HepG2 (cell line): Measurements from ENCODE around the gene CAMKMT.

Source experiments
- AHR ChIP-seq: IDR thresholded peaks from 2 replicates; pipeline ENCODE4 v1.6.1; 2018; ENCODE audit warnings: missing genetic modification reagents, missing compliant biosample characterization
- CTCF ChIP-seq: sonication (generic); formaldehyde crosslinking; IDR thresholded peaks from 2 replicates; pipeline ENCODE4 v1.5.0; 2020; ENCODE audit warnings: mild to moderate bottlenecking, missing genetic modification reagents, moderate library complexity
- DPF2 ChIP-seq: sonication (generic); formaldehyde crosslinking; IDR thresholded peaks from 2 replicates; pipeline ENCODE4 v1.4.0; 2020; ENCODE audit warnings: mild to moderate bottlenecking, low read depth, missing genetic modification reagents, borderline replicate concordance
- NBN ChIP-seq: fragments of 450-650 bp; conservative IDR thresholded peaks from 2 replicates; pipeline ENCODE4 v1.6.1; 2017
- NR2F1 ChIP-seq, 2 experiments: fragments of 450-650 bp in 1 of 2; formaldehyde crosslinking in 1 of 2; IDR thresholded peaks; 2 replicates each; pipeline versions ENCODE4 v1.5.0 to v1.6.1; 2016 to 2020; ENCODE audit warnings: mild to moderate bottlenecking in 1 of 2, missing compliant biosample characterization in 1 of 2, missing genetic modification reagents in 1 of 2, moderate library complexity in 1 of 2
- PLSCR1 ChIP-seq: sonication (generic); formaldehyde crosslinking; IDR thresholded peaks from 2 replicates; pipeline ENCODE4 v1.5.0; 2020; ENCODE audit warnings: missing genetic modification reagents, mild to moderate bottlenecking, borderline replicate concordance
- PRDM4 ChIP-seq: sonication (generic); formaldehyde crosslinking; IDR thresholded peaks from 2 replicates; pipeline ENCODE4 v1.9.0; 2021; ENCODE audit warnings: missing genetic modification reagents, borderline replicate concordance
- TAF1 ChIP-seq: sonication (generic); formaldehyde crosslinking; IDR thresholded peaks from 2 replicates; pipeline ENCODE4 v1.4.0; 2020; ENCODE audit warnings: missing genetic modification reagents
- ZNF101 ChIP-seq: sonication (generic); formaldehyde crosslinking; IDR thresholded peaks from 2 replicates; pipeline ENCODE4 v1.4.0; 2020; ENCODE audit warnings: mild to moderate bottlenecking, low read depth, missing genetic modification reagents, borderline replicate concordance
- ZNF121 ChIP-seq: sonication (generic); formaldehyde crosslinking; IDR thresholded peaks from 2 replicates; pipeline ENCODE4 v1.5.0; 2020; ENCODE audit warnings: mild to moderate bottlenecking, missing genetic modification reagents
- ZNF317 ChIP-seq: sonication (generic); formaldehyde crosslinking; IDR thresholded peaks from 2 replicates; pipeline ENCODE4 v1.5.0; 2020; ENCODE audit warnings: mild to moderate bottlenecking, missing genetic modification reagents
- ZSCAN25 ChIP-seq: sonication (generic); formaldehyde crosslinking; IDR thresholded peaks from 2 replicates; pipeline ENCODE4 v1.8.0; 2022; ENCODE audit warnings: mild to moderate bottlenecking, missing genetic modification reagents
- TF ChIP-seq, protein P1 (sequence below): sonication (generic); formaldehyde crosslinking; IDR thresholded peaks from 2 replicates; pipeline ENCODE4 v1.4.0; 2020; ENCODE audit warnings: missing genetic modification reagents

DNA sequence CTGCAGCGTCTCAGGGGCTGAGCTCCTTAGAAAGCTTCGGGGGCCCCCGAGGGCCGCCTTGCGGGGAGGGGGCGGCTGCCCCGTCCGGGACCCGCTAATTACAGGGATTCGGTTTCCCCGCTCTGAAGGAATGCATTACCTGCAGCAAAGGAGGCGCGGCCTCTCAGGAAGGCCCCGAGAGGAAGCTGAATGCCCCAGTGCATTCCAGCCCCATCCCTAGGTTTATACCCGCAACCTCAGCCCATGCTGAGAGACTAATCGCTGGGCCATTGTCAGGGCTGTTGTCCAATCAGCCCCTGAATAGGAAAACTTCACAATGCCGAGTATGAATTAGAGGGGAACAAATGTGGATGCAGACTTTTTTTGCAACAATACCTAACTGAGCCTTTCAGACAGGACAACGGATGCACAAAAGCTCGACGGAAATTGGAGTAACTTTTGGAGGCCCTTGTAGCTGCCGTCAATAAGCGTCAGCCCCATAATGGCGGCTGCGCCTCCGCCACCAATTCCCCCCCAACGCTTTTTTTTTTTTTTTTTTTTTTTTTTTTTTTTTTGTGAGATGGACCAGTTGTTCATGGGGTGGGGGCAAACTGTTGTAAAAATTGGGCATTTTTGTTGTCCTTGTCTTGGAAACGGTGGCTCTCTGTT lies 441.2 kb downstream of the CAMKMT start:
- TF ChIP-seq CTCF: no peak
- TF ChIP-seq AHR (CRISPR knock-in tag): no peak
- no peak for TF ChIP-seq TAF1 (CRISPR knock-in tag)
- no peak for TF ChIP-seq ZNF101 (CRISPR knock-in tag)
- no peak for TF ChIP-seq PLSCR1 (CRISPR knock-in tag)
- no peak for TF ChIP-seq PRDM4
- TF ChIP-seq NR2F1 (CRISPR knock-in tag; IDR thresholded peaks at IDR 0.05): no peak
- TF ChIP-seq ZNF121 (CRISPR knock-in tag): no peak
- TF ChIP-seq, protein P1, sequence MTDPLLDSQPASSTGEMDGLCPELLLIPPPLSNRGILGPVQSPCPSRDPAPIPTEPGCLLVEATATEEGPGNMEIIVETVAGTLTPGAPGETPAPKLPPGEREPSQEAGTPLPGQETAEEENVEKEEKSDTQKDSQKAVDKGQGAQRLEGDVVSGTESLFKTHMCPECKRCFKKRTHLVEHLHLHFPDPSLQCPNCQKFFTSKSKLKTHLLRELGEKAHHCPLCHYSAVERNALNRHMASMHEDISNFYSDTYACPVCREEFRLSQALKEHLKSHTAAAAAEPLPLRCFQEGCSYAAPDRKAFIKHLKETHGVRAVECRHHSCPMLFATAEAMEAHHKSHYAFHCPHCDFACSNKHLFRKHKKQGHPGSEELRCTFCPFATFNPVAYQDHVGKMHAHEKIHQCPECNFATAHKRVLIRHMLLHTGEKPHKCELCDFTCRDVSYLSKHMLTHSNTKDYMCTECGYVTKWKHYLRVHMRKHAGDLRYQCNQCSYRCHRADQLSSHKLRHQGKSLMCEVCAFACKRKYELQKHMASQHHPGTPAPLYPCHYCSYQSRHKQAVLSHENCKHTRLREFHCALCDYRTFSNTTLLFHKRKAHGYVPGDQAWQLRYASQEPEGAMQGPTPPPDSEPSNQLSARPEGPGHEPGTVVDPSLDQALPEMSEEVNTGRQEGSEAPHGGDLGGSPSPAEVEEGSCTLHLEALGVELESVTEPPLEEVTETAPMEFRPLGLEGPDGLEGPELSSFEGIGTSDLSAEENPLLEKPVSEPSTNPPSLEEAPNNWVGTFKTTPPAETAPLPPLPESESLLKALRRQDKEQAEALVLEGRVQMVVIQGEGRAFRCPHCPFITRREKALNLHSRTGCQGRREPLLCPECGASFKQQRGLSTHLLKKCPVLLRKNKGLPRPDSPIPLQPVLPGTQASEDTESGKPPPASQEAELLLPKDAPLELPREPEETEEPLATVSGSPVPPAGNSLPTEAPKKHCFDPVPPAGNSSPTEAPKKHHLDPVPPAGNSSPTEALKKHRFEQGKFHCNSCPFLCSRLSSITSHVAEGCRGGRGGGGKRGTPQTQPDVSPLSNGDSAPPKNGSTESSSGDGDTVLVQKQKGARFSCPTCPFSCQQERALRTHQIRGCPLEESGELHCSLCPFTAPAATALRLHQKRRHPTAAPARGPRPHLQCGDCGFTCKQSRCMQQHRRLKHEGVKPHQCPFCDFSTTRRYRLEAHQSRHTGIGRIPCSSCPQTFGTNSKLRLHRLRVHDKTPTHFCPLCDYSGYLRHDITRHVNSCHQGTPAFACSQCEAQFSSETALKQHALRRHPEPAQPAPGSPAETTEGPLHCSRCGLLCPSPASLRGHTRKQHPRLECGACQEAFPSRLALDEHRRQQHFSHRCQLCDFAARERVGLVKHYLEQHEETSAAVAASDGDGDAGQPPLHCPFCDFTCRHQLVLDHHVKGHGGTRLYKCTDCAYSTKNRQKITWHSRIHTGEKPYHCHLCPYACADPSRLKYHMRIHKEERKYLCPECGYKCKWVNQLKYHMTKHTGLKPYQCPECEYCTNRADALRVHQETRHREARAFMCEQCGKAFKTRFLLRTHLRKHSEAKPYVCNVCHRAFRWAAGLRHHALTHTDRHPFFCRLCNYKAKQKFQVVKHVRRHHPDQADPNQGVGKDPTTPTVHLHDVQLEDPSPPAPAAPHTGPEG (CRISPR knock-in tag): no peak
- TF ChIP-seq DPF2 (CRISPR knock-in tag): no peak
- TF ChIP-seq ZSCAN25 (CRISPR knock-in tag): no peak
- TF ChIP-seq NBN: no peak
- TF ChIP-seq ZNF317 (CRISPR knock-in tag): no peak
